Epithelial cell of proximal tubule (primary cell): Measurements from ENCODE around the gene SNAPC4. TPM values are rescaled to one million over a fixed set of nuclear protein-coding genes. Genes with fewer than 3 reads are reported as not detected.
"Not testable (repeated sequence)": the region's sequence is repeated elsewhere in the genome, so short reads cannot be mapped to it uniquely, and the experiment has no call there.

ENCODE experiments used
- DNase-seq: peaks from one replicate; pipeline ENCODE4 v3.0.0-alpha.2; 2011; ENCODE audit warnings: low read depth
- H3K4me3 ChIP-seq: 2 replicates; pipeline ENCODE4 v1.5.1; 2011; ENCODE audit warnings: low read depth, mild to moderate bottlenecking, low read length
- total RNA-seq: library from RNA; depleted of rRNA; stranded (reverse); fragments of >200 nt; gene quantifications from 2 replicates; pipeline ENCODE4 v1.2.3, GENCODE V29; 2015
- TF ChIP-seq, protein P1 (sequence below): conservative IDR thresholded peaks from 2 replicates; pipeline ENCODE4 v1.5.1; 2012; ENCODE audit warnings: low read depth, mild to moderate bottlenecking, low read length

SNAPC4 gene
- total RNA-seq, 1 donor from 2014 or later = 22.4 TPM

DNA sequence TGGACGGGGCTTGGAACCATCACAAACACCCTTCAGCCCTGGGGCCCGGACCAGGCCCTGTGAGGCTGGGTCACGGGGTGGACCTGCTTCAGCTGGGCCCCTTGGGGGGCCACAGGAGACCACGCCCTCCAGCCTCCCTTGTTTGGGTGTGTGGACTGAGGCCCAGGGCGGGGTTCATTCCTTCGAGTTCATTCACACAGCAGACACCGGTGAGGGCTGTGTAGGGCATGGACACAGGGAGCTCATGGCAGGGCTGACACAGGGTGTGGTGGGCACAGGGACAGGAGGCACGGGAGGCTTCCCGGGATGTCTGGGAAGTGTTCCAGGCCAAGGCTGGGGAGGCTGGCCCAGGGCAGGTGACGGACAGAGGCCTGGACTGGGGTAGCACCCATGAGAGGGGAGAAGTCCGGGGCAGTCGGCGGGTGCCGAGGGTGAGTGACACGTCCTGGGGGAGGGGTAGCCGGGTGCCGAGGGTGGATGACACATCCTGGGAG is 45.3 kb downstream of the SNAPC4 start:
- DNase-seq = no peak
- no peak overlapping the region for H3K4me3 ChIP-seq
- TF ChIP-seq, protein P1, sequence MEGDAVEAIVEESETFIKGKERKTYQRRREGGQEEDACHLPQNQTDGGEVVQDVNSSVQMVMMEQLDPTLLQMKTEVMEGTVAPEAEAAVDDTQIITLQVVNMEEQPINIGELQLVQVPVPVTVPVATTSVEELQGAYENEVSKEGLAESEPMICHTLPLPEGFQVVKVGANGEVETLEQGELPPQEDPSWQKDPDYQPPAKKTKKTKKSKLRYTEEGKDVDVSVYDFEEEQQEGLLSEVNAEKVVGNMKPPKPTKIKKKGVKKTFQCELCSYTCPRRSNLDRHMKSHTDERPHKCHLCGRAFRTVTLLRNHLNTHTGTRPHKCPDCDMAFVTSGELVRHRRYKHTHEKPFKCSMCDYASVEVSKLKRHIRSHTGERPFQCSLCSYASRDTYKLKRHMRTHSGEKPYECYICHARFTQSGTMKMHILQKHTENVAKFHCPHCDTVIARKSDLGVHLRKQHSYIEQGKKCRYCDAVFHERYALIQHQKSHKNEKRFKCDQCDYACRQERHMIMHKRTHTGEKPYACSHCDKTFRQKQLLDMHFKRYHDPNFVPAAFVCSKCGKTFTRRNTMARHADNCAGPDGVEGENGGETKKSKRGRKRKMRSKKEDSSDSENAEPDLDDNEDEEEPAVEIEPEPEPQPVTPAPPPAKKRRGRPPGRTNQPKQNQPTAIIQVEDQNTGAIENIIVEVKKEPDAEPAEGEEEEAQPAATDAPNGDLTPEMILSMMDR = no peak

DNA sequence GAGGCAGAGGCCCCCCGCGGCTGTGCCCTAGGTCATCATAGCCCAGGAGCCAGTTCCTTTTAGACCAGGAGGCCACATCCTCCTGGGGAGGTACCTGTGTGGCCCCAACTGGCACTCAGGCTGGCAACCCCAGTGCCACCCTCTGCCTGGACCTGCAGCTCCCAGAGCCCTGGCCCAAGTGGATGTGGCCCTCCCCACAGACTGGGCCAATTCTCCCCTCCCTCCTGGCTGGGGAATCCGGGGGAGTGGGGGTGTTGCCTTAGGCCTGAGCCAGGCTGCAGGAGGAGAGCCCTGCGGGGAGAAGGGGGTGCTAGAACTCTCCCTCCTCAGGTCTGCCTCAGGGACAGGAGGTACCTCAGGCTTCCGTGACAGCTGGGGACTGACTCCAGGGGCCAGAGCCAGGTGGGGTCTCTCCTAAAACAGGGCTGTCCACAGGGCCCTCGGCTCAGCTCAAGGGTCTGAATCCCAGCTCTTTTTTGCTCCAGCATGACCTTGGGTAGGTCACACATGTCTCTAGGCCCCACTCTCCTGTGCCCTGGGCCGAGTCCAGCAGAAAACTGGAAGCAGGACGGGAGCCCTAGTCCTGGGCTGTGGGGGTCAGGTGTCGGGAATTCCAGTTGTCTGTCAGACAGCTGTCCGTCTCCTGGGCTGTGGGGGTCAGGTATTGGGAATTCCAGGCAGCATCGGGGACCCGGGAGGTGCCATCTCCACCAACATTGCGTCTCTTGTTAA is 46.0 kb downstream of the SNAPC4 start:
- H3K4me3 ChIP-seq = no peak overlapping the region
- DNase-seq = no peak
- TF ChIP-seq, protein P1 = no peak

DNA sequence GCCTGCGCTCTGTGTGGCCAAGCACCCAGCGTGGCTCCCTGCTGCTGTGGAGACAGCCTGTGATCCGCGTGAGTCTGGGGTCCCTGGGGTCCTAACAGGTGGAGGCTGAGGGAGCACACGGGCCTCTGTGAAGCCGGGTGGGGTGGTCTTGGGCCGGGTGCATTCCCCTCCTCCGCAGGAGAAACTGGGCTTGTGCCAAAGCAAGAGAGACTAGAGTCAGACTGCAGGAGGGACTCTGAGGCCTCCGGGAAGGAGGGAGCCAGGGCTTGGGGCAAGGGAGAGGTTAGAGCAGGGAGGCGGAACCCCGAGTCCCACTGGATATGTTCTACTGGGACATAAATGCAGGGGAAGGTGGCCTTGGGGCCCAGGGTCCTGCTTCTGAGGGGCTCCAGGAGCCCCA is 46.9 kb downstream of the SNAPC4 start:
- no peak overlapping the region for H3K4me3 ChIP-seq
- no peak for DNase-seq
- TF ChIP-seq, protein P1 = no peak

DNA sequence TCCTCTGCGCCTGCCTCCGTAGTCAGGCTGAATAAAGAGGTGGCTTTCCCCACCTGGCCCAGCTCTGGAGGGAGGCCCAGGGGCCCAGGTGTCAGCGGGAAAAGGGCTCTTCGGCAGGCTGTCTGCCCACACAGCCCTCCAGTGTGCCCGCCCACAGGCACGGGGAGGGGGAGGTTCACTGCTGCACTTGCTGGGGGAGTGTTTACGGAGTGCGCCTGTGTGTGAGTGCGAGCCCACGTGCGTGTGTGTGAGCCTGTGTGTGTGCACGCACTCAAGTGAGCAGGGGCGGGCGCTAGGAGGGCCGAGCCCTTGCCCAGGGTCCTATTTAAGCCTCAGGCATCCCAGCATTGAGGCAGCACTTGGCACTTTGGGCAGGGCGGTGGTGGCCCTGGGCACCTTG is 47.3 kb downstream of the SNAPC4 start:
- no peak overlapping the region for H3K4me3 ChIP-seq
- TF ChIP-seq, protein P1 = no peak
- no peak for DNase-seq

DNA sequence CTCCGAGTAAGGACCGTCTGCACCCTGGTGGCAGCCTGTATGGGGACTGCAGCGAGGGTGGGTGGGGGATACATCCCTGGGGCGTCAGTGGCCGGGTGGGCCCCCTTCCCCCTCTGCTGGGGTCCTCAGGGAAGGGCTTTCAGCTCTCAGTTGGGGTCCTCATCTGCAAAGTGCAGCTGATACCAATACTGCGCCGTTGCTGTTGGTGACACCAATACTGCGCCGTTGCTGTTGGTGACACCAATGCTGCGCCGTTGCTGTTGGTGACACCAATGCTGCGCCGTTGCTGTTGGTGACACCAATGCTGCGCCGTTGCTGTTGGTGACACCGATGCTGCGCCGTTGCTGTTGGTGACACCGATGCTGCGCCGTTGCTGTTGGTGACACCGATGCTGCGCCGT is 48.1 kb downstream of the SNAPC4 start:
- not testable (repeated sequence) for H3K4me3 ChIP-seq, DNase-seq

DNA sequence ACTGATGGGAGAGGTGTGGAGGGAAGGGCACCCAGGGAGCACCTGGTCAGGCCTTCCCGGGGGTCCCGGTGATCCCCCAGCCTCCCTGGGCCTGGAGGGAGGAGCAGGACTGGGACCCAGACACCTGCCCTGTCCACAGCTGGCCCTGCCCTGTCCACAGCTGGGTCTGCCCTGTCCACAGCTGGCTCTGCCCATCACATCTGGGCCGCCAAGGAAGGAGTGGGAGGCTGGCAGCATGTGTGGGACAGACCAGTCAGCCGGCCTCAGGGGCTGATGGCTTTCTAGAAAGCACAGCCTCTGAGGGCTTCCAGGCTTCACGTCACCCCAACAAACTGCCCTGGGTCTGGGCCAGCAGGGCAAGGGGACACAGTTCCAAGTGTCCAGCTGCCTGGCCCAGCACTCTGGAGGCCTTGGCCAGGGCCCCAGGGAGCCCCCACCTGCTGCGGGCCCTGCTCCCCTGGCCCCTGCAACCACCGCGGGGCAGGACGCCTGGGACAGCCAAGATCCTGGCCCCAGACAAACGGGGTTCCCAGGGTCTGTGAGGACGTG is 48.6 kb downstream of the SNAPC4 start:
- H3K4me3 ChIP-seq = no peak overlapping the region
- DNase-seq = no peak
- TF ChIP-seq, protein P1 = no peak

Other genes starting within 250 kb of the SNAPC4 start
- not detected in 2 replicates for gene LHX3, start 195.0 kb downstream of the SNAPC4 start, total RNA-seq
- 17.8 and 19.2 TPM in 2 replicates for gene QSOX2, start 154.4 kb downstream of the SNAPC4 start, total RNA-seq
- gene CCDC187, start 96.1 kb downstream of the SNAPC4 start, total RNA-seq = 0.75 TPM in 1 of 2 replicates, not detected in the other
- 21.1 and 28.2 TPM in 2 replicates for gene GPSM1, start 72.6 kb downstream of the SNAPC4 start, total RNA-seq
- 67.2 and 73.6 TPM in 2 replicates for gene DNLZ, start 36.4 kb downstream of the SNAPC4 start, total RNA-seq
- gene CARD9, start 26.5 kb downstream of the SNAPC4 start, total RNA-seq = 1.2 and 1.4 TPM in 2 replicates
- gene ENTR1, start 10.4 kb upstream of the SNAPC4 start, total RNA-seq = 57.5 and 87.6 TPM in 2 replicates
- 50.7 and 82.5 TPM in 2 replicates for gene PMPCA, start 10.5 kb upstream of the SNAPC4 start, total RNA-seq
- 20.3 and 21.1 TPM in 2 replicates for gene INPP5E, start 39.7 kb upstream of the SNAPC4 start, total RNA-seq
- 36.4 and 41.7 TPM in 2 replicates for gene SEC16A, start 82.9 kb upstream of the SNAPC4 start, total RNA-seq
- 17.1 and 39.7 TPM in 2 replicates for gene NOTCH1, start 145.9 kb upstream of the SNAPC4 start, total RNA-seq